WTC11 (cell line): ENCODE measurements around the gene NCKAP5.

ENCODE experiments used
- KAT7 ChIP-seq: sonication (generic); formaldehyde crosslinking; IDR thresholded peaks from 2 replicates; pipeline ENCODE4 v1.8.1; 2023; ENCODE audit warnings: missing genetic modification reagents, mild to moderate bottlenecking, borderline replicate concordance
- MXD4 ChIP-seq: fragments of 250-450 bp; sonication (Bioruptor Pico); IDR thresholded peaks from 2 replicates; pipeline ENCODE4 v1.8.0; 2021; ENCODE audit warnings: mild to moderate bottlenecking, moderate library complexity, borderline replicate concordance
- NR2C2 ChIP-seq: sonication (generic); formaldehyde crosslinking; IDR thresholded peaks from 2 replicates; pipeline ENCODE4 v1.8.0; 2022; ENCODE audit warnings: mild to moderate bottlenecking, missing genetic modification reagents
- OVOL2 ChIP-seq: fragments of 250-450 bp; sonication (Bioruptor Pico); IDR thresholded peaks from 2 replicates; pipeline ENCODE4 v1.9.0; 2021; ENCODE audit warnings: mild to moderate bottlenecking, borderline replicate concordance
- TEAD4 ChIP-seq: sonication (generic); formaldehyde crosslinking; IDR thresholded peaks from 2 replicates; pipeline ENCODE4 v1.8.0; 2022; ENCODE audit warnings: mild to moderate bottlenecking, missing genetic modification reagents
- ZNF232 ChIP-seq: sonication (generic); formaldehyde crosslinking; IDR thresholded peaks from 2 replicates; pipeline ENCODE4 v1.8.0; 2022; ENCODE audit warnings: mild to moderate bottlenecking, missing genetic modification reagents
- TF ChIP-seq, protein P1 (sequence below): sonication (generic); formaldehyde crosslinking; IDR thresholded peaks from 2 replicates; pipeline ENCODE4 v1.8.1; 2022; ENCODE audit warnings: mild to moderate bottlenecking, moderate library complexity, missing genetic modification reagents
- TF ChIP-seq, protein P2 (sequence below): fragments of 200-600 bp; IDR thresholded peaks from 2 replicates; pipeline ENCODE4 v1.8.0; 2022; ENCODE audit warnings: antibody characterized with exemption
- TF ChIP-seq, protein P3 (sequence below): sonication (generic); formaldehyde crosslinking; IDR thresholded peaks from 2 replicates; pipeline ENCODE4 v1.8.1; 2022; ENCODE audit warnings: missing genetic modification reagents, borderline replicate concordance
- TF ChIP-seq, protein P4 (sequence below): sonication (generic); formaldehyde crosslinking; IDR thresholded peaks from 2 replicates; pipeline ENCODE4 v1.8.1; 2023; ENCODE audit warnings: mild to moderate bottlenecking, missing genetic modification reagents, moderate library complexity

DNA sequence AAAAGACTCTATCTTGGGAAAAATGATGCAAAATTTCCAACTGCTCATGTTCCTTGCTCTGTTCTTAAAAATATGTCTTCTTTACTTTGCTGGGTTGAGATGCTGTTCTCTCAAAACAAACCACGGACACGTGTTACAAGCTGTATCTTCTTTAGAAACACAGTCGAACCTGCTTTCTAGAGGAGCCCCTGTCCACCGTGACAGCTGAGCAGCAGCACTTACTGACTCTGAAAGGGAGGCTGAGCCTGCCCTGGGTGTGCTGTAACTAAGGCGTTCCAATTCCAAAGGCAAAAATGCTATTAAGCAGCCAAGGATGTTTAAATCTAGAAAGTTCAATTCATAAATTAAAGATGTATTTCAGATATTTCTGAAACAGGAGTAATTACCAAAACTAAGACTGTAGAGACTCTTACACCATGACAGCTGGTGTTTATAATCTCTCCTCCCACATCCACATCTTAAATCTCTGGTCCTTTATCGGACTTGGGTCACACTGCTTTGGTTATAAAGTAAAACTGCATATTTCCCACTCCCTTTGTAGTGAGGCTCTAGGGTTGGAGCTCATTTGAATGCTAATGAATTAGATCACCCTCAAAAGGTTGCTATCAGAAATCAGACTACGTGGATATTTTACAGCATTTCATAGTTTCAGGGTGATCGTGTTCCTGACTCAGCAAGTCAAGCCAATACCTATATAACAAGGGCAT is 617.1 kb downstream of the NCKAP5 start:
- TF ChIP-seq KAT7 (CRISPR knock-in tag) (no peak), TEAD4 (CRISPR knock-in tag) (no peak), OVOL2 (CRISPR knock-in tag) (no peak), MXD4 (CRISPR knock-in tag) (no peak), ZNF232 (CRISPR knock-in tag) (no peak), NR2C2 (CRISPR knock-in tag) (no peak)
- TF ChIP-seq, protein P1, sequence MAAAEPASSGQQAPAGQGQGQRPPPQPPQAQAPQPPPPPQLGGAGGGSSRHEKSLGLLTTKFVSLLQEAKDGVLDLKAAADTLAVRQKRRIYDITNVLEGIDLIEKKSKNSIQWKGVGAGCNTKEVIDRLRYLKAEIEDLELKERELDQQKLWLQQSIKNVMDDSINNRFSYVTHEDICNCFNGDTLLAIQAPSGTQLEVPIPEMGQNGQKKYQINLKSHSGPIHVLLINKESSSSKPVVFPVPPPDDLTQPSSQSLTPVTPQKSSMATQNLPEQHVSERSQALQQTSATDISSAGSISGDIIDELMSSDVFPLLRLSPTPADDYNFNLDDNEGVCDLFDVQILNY (CRISPR knock-in tag), result no peak
- TF ChIP-seq, protein P2, sequence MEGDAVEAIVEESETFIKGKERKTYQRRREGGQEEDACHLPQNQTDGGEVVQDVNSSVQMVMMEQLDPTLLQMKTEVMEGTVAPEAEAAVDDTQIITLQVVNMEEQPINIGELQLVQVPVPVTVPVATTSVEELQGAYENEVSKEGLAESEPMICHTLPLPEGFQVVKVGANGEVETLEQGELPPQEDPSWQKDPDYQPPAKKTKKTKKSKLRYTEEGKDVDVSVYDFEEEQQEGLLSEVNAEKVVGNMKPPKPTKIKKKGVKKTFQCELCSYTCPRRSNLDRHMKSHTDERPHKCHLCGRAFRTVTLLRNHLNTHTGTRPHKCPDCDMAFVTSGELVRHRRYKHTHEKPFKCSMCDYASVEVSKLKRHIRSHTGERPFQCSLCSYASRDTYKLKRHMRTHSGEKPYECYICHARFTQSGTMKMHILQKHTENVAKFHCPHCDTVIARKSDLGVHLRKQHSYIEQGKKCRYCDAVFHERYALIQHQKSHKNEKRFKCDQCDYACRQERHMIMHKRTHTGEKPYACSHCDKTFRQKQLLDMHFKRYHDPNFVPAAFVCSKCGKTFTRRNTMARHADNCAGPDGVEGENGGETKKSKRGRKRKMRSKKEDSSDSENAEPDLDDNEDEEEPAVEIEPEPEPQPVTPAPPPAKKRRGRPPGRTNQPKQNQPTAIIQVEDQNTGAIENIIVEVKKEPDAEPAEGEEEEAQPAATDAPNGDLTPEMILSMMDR, result no peak
- TF ChIP-seq, protein P3, sequence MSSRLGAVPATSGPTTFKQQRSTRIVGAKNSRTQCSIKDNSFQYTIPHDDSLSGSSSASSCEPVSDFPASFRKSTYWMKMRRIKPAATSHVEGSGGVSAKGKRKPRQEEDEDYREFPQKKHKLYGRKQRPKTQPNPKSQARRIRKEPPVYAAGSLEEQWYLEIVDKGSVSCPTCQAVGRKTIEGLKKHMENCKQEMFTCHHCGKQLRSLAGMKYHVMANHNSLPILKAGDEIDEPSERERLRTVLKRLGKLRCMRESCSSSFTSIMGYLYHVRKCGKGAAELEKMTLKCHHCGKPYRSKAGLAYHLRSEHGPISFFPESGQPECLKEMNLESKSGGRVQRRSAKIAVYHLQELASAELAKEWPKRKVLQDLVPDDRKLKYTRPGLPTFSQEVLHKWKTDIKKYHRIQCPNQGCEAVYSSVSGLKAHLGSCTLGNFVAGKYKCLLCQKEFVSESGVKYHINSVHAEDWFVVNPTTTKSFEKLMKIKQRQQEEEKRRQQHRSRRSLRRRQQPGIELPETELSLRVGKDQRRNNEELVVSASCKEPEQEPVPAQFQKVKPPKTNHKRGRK (CRISPR knock-in tag), result no peak
- TF ChIP-seq, protein P4, sequence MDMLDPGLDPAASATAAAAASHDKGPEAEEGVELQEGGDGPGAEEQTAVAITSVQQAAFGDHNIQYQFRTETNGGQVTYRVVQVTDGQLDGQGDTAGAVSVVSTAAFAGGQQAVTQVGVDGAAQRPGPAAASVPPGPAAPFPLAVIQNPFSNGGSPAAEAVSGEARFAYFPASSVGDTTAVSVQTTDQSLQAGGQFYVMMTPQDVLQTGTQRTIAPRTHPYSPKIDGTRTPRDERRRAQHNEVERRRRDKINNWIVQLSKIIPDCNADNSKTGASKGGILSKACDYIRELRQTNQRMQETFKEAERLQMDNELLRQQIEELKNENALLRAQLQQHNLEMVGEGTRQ (CRISPR knock-in tag), result no peak
